Stimulated activated CD4-positive, alpha-beta T cell treated with anti-CD3 and anti-CD28 coated beads, Interleukin-2, amount 100 ng/mL, for 24 hours (primary cell): ENCODE measurements around the gene TMEM101.
"Not testable (repeated sequence)": the region's sequence is repeated elsewhere in the genome, so short reads cannot be mapped to it uniquely, and the experiment has no call there.

ENCODE experiments used
- DNase-seq, 2 donors: peaks; one replicate each; pipeline ENCODE4 v3.0.0-alpha.2; 2020

The TMEM101 gene

GRCh38 chr17:44000141-44000860, 14.5 kb downstream of the TMEM101 start:
- no peak for DNase-seq

- no peak for DNase-seq
These were observed 15.7 kb downstream of the TMEM101 start for GRCh38 chr17:43999024-43999423.

GRCh38 chr17:43998552-43998951, 16.2 kb downstream of the TMEM101 start:
- no peak for DNase-seq

GRCh38 chr17:43997180-43997579, 17.6 kb downstream of the TMEM101 start:
- DNase-seq = not testable (repeated sequence)

- no peak for DNase-seq
These were observed 19.7 kb downstream of the TMEM101 start for GRCh38 chr17:43995150-43995471.

GRCh38 chr17:43994272-43995149, 20.3 kb downstream of the TMEM101 start:
- peak; percentile 74 to 80 for DNase-seq

GRCh38 chr17:43992641-43993040, 22.1 kb downstream of the TMEM101 start:
- DNase-seq = no peak

- no peak for DNase-seq
These were observed 26.5 kb downstream of the TMEM101 start for GRCh38 chr17:43988301-43988700.

- DNase-seq = no peak
These were observed 27.4 kb downstream of the TMEM101 start for GRCh38 chr17:43987131-43988021.

- DNase-seq = no peak
These were observed 28.4 kb downstream of the TMEM101 start for GRCh38 chr17:43986225-43986981.

- DNase-seq = no peak
These were observed 30.2 kb downstream of the TMEM101 start for GRCh38 chr17:43984521-43984920.

- peak in 1 of 2 donors; percentile 27 for DNase-seq
These were observed 31.0 kb downstream of the TMEM101 start for GRCh38 chr17:43983515-43984411.

GRCh38 chr17:43983196-43983514, 31.6 kb downstream of the TMEM101 start:
- DNase-seq = no peak

GRCh38 chr17:43982171-43982570, 32.6 kb downstream of the TMEM101 start:
- no peak for DNase-seq

- DNase-seq = no peak
These were observed 35.1 kb downstream of the TMEM101 start for GRCh38 chr17:43979671-43980070.

- no peak for DNase-seq
These were observed 35.8 kb downstream of the TMEM101 start for GRCh38 chr17:43979011-43979410.

- DNase-seq = no peak
These were observed 36.7 kb downstream of the TMEM101 start for GRCh38 chr17:43978078-43978477.

- DNase-seq = no peak
These were observed 37.6 kb downstream of the TMEM101 start for GRCh38 chr17:43976963-43977837.

- DNase-seq = no peak
These were observed 38.9 kb downstream of the TMEM101 start for GRCh38 chr17:43975898-43976297.
